HEK293 (cell line): Measurements from ENCODE around the gene SPART.

Source experiments
- CTCF ChIP-seq: fragments of 450-650 bp; formaldehyde crosslinking; IDR thresholded peaks from 2 replicates; pipeline ENCODE4 v1.5.1; 2016; ENCODE audit warnings: missing biosample characterization, missing genetic modification characterization
- GLI4 ChIP-seq: fragments of 450-650 bp; formaldehyde crosslinking; IDR thresholded peaks from 2 replicates; pipeline ENCODE4 v1.5.1; 2016; ENCODE audit warnings: missing biosample characterization, missing genetic modification characterization
- ZFP41 ChIP-seq: fragments of 450-650 bp; formaldehyde crosslinking; IDR thresholded peaks from 2 replicates; pipeline ENCODE4 v1.5.1; 2016; ENCODE audit warnings: missing biosample characterization, missing genetic modification characterization, borderline replicate concordance
- ZNF114 ChIP-seq: fragments of 450-650 bp; formaldehyde crosslinking; IDR thresholded peaks from 2 replicates; pipeline ENCODE4 v1.5.0; 2017; ENCODE audit warnings: missing biosample characterization, missing genetic modification characterization
- ZNF274 ChIP-seq, 2 experiments: fragments of 200-500 bp in 1 of 2; fragments of 450-650 bp in 1 of 2; sonication (Bioruptor generic) in 1 of 2; formaldehyde crosslinking in 1 of 2; IDR thresholded peaks; 2 replicates each; pipeline versions ENCODE4 v1.5.1 to v1.6.1; 2014 to 2016; ENCODE audit warnings: borderline replicate concordance in 1 of 2, inconsistent platforms in 1 of 2, low read length in 1 of 2, missing biosample characterization in 1 of 2, missing genetic modification characterization in 1 of 2
- ZSCAN5A ChIP-seq: fragments of 450-650 bp; formaldehyde crosslinking; IDR thresholded peaks from 2 replicates; pipeline ENCODE4 v1.5.1; 2016; ENCODE audit warnings: missing biosample characterization, missing genetic modification characterization

- TF ChIP-seq ZNF274 (IDR thresholded peaks at IDR 0.05; ENCODE audit: low read length) (no peak), ZNF274 (tag by site-specific recombination; IDR thresholded peaks at IDR 0.05; ENCODE audit: borderline replicate concordance) (no peak), ZSCAN5A (tag by site-specific recombination) (no peak), ZFP41 (tag by site-specific recombination) (no peak), CTCF (no peak), GLI4 (tag by site-specific recombination) (no peak), ZNF114 (tag by site-specific recombination) (no peak)
Observed at GRCh38 chr13:36377826-36378468, 31.8 kb upstream of the SPART start.
